Islet of Langerhans (tissue), 1 donor: ENCODE results near the gene MFAP4.

Source experiments
- FAIRE-seq: peaks from one replicate; lab custom pipeline; 2011; peaks lifted over from hg19 to GRCh38; lab: Jason Lieb, UNC

MFAP4 gene

GRCh38 chr17:19409509-19409908, 22.5 kb upstream of the MFAP4 start:
- FAIRE-seq, result no peak

DNA sequence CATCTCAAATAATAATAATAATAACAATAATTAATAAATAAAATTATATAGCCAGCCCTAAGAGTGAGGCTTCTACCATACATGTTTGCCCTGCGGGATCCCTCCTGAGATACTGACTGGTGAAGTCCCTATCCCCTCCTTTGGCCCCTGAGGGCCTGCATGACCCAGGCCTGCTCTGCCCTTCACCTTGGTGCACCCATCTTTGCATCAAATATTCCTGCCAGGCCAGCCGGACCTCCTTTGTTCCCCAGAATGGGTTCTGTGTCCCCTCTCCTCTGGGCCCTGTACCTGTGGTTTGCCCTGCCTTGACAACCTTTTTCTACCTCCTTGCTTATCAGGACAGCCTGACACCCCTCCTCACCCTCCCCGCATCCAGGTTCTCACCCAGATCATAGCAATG, 22.1 kb upstream of the MFAP4 start:
- no peak for FAIRE-seq

DNA sequence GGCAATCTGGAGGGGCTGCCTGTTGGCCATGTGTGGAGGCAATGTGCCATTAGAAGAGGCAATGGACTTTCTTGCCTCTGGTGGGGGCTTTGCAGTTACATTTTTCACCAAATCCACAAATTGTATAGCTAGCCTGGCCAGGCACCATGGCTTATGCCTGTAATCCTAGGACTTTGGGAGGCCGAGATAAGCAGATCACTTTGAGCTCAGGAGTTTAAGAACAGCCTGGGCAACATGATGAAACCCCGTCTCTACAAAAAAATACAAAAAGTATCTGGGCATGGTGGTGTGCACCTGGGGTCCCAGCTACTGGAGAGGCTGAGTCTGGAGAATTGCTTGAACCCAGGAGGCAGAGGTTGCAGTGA, 21.3 kb upstream of the MFAP4 start:
- no peak for FAIRE-seq

- no peak for FAIRE-seq
Measured at GRCh38 chr17:19407601-19408345, 20.8 kb upstream of the MFAP4 start.

DNA sequence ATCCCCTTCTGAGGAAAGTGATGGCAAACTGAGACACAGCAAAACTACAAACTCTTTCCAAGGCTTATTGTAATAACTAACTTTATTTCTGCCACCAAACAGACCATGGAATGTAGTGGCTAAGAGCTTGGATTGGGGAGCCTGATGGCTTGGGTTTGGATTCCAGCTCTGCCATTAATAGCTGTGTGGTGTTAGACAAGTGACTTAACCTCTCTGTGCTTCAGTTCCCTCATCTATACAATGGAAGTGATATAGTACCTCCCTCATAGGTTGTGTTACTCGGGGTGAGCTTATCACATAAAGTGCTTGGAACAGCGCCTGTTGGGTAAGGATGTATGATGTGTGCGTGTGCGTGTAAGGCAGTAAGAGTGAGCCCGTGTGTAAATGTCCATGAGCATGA, 18.1 kb upstream of the MFAP4 start:
- no peak for FAIRE-seq

GRCh38 chr17:19404264-19404663, 17.3 kb upstream of the MFAP4 start:
- FAIRE-seq, result no peak

DNA sequence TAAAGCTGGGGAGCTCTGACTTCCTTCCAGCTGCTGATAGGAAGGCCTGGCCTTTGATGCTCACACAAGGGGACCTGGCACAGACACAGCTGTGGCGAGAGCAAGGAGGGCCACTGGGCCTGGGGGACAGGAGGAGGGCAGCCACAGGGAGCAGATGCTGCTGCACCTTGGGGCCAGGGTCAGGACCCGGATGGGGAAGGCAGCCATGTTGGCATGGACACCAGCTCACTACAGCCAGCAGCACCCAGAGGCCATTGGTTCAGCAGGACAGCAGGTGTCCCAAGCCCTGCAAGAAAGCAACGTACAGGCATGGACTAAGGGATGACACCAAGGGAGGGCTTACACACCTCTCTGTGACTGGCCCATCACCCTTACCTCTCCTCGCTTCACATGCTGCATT, 16.0 kb upstream of the MFAP4 start:
- no peak for FAIRE-seq

GRCh38 chr17:19402171-19402570, 15.2 kb upstream of the MFAP4 start:
- no peak for FAIRE-seq

GRCh38 chr17:19401321-19402010, 14.5 kb upstream of the MFAP4 start:
- FAIRE-seq, result no peak

DNA sequence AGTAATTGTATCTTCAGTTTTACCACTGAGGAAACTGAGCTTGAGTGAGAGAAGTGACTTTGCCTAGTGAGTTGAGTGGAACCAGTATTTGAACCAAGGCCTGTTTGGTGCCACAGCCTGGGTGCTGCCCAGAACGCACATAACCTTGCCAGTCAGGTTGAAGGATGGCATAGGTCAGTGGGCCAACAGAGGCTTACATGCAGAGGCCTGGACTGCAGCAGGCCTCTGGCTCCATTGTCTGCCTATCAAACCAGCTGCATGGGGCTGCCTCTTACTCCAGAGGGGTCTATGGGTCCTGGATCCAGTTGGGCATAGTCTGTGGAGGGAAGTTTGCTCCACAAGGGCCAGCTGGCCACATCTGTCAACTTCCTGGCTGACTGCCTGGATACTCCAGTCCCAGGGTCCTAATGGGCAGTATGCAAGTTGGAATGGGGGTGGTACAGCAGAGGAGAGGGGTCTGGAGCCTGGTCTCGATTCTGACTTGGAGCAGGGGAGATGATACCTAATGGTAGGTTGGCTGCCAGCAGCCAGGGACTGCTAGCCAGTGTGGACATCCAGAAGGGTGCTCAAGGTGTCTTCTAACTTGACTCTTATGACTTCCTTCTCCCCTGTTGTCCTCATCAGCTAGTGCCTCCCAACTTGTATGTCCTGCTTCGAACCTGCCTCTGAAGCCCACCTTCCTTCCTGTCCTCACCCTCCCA, 12.9 kb upstream of the MFAP4 start:
- FAIRE-seq, result no peak

- no peak for FAIRE-seq
Measured at GRCh38 chr17:19398301-19399181, 11.6 kb upstream of the MFAP4 start.

DNA sequence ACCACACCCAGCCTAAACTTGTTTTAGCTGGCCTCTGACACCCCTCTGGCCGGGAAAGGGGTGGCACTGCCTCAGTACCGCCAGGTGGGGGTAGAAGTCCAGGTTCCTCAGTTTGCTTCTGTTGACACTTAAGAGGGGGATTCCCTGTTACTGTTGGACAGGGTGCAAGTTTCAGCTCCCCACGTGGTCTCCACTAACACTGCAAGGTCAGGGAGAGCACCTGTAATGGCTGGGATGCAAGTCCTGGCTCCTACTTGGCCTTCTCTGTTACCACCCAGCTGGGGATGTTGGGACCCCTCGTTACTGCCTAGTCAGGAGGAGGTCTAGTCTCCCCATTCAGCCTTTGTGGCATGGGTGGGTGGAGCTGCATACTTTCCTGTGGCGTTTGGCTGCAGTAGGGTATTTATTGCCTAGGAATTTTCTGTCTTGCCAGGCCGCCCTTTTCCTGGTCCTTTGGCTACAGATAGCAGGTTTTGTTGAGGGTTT, 10.6 kb upstream of the MFAP4 start:
- FAIRE-seq, result no peak

- no peak for FAIRE-seq
Measured at GRCh38 chr17:19392303-19392702, 5.3 kb upstream of the MFAP4 start.

- no peak for FAIRE-seq
Measured at GRCh38 chr17:19391432-19391831, 4.4 kb upstream of the MFAP4 start.

DNA sequence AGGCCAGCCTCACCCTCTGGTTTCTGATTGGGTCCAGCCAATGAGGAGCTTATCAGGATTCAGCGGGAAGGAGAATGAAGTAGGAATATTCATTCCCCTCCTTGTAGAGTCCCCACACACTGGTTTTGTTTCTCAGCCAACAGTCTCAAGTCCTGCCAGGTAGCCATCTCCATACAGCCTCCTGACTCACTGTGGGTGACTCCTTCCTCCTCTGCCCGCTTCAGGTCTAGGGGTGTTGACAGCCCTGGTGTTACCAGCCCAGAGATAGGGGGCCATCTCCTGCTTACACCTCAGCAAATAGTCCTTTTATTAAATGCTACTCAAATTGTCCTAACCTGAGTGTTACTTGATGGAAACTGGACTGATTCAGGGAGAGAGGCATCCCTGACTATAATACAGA, 4.0 kb upstream of the MFAP4 start:
- FAIRE-seq, result no peak

DNA sequence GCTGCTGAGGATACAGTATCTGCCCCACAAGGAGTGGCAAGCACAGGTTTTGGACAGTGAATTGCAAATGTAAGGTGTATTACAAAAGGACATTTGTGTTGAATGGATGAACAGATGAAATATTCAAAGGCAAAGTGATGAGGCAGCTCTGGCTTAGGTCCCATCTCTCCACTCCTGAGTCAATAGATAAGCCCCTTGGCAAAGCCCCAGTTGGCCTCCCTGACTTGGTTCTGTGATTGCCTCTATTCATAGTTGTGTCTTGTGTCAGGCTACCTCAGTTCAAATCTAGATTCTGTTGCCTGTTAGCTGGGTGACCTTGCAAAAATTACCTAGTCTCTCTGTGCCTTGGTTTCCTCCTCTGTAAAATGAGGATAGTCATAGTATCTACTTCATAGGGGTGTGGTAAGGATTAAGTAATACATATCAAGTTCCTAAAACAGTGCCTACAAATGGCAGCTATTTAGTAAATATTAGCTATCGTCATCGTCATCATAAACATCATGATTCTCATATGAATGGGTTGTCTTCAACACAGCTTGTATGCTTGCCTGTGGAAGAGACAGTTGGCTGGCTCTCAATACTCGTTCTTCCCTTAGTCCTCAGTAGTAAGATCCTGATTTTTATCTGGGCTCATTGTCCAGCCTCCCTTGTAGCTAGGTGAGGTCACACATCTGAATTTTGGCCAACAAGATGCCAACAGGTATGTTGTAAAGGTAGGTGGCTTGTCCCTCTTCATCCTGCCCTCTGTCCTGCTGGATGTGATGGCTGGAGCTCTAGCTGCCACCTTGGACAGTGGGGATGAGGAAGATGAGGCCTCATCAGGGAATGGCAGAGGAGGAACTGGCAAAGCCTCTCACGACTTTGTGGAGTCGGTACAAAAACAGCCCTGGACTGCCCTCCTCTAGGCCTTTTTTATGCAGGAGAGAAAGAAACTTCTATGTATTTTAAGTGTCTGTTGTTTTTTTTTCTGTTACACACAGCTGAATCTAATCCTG, 2.1 kb upstream of the MFAP4 start:
- no peak for FAIRE-seq

DNA sequence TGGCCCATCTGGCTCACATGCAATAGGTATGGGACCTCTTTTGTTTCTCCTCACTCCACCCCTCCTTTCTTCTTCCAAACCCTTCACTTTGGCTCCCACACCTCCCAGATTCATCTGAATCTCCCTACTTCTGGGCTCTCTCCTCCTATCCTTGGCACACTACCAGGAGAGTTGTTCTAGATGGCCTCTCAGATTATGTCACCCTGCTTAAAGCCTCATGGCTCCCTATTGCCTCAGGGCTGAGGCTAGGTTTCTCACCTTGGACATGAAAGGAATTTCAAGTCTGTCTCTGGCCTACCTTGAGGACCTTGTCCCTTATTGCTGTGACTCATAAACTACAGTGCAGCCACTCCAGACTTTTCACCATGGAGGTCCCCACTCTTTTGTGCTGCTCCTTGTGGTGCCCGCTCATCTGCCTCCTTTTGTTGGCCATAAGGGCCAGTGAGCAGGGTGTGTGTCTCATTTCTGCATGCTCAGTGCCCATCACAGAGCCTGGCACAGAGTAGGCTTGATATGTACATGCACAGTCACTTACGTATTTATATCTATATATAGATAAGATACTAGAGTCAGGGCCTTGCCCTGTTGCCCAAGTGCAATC, 1.0 kb upstream of the MFAP4 start:
- no peak for FAIRE-seq

DNA sequence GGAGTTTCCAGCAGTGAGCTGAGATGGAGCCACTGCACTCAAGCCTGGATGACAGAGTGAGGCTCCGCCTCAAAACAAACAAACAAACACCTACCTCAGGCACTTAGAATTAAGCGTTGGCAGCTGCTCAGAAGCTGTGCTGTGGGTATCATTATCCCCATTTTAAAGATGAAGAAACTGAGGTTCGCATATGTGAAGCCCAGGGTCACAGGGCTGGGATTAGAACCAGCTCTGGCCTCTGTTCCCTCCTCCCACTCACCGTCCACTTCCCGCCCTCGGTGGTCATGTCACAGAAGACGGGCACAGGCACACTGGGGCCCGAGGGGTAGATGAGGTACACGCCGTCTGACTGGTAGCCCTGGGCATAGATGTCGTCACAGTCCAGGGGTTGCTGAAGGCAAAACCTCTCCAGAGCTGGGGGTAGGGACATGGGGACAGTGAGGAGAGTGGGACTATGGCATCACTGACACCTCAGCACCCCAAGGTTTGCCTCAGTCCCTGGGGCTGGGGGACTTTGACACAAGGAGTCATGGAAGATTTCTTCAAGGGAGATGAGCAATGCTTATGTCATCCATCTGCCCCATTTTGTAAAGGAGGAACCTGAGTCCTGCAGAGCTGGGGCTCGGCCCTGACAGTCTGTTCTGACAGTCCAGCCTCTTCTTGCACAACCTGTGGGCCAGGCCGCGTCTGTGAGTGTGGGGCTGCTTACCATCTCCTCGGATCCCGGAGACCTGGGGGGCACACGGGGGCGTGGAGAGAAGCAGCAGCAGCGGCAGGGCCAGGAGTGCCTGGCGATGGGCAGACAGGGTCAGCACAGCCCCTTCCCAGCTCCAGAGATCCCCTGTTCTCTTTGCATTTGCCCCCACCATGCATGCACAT, 700 bp downstream of the MFAP4 start:
- no peak for FAIRE-seq

- FAIRE-seq, result no peak
Measured at GRCh38 chr17:19385521-19385983, 1.4 kb downstream of the MFAP4 start.
